ENCODE results near the gene THSD4.

- TF ChIP-seq CTCF (conservative IDR thresholded peaks at IDR 0.05 in 1 of 2, IDR thresholded peaks at IDR 0.05 in 1 of 2; ENCODE audit: low read depth in 1 of 2, low read length in 2 of 2) (peak; percentile 67 to 70), EZH2 (IDR thresholded peaks at IDR 0.05; ENCODE audit: low read length, missing control alignments) (no peak)
Observed at GRCh38 chr15:71743861-71744382, 628.7 kb downstream of the THSD4 start.

All from fibroblast of lung (primary cell).